DOHH2 (cell line): ENCODE measurements around the gene OXLD1.

ENCODE experiments used
- EZH2phosphoT487 ChIP-seq: fragments of 200-600 bp; sonication (generic); IDR thresholded peaks from 2 replicates; pipeline ENCODE4 v1.6.1; 2017; ENCODE audit warnings: borderline replicate concordance, mild to moderate bottlenecking, antibody characterized with exemption, low read length, moderate library complexity, mixed read lengths
- TF ChIP-seq, protein P1 (sequence below): fragments of 200-600 bp; sonication (generic); IDR thresholded peaks from one replicate; pipeline ENCODE4 v1.5.1; 2014; ENCODE audit warnings: antibody characterized with exemption, mild to moderate bottlenecking, low read depth, low read length; ENCODE audit not compliant: poor library complexity, severe bottlenecking

DNA sequence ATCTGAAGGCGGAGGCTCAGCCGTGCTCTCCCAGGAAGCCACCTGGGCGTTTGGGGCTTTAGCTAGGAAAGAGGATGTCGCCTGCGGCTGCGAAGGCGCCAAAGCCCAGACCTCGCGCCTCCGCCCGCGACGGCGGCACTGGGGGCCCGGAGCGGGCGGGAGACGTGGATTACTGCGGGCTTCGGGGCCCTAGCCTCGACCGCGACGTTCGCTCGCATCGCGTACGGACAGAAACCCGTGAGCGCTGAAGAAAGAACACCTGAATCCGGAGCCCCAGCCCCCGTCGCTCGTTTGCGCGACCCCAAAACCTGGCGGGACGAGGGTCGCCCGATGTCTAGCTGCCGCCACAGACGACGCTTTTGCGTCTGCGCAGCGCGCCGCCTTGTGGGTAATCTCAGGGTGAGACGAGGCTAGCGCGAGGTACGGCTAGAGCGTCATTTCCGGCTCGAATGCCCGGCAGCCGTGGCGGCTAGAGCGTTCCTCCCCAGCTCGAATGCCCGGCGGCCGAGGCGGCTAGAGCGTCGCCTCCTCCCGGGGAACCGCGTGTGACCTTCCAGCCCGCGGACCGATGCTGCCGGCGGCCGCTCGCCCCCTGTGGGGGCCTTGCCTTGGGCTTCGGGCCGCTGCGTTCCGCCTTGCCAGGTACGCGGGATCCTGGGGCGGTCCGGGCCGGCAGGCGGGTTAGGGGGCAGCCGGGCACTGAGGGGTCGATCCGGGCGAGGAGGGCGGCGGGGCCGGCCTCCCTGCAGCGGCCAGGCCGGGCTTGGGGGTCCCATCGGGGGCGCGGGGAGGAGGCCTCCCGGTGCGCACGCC lies 36.7 kb upstream of the OXLD1 start, which contains the start of gene MRPL12:
- TF ChIP-seq, protein P1, sequence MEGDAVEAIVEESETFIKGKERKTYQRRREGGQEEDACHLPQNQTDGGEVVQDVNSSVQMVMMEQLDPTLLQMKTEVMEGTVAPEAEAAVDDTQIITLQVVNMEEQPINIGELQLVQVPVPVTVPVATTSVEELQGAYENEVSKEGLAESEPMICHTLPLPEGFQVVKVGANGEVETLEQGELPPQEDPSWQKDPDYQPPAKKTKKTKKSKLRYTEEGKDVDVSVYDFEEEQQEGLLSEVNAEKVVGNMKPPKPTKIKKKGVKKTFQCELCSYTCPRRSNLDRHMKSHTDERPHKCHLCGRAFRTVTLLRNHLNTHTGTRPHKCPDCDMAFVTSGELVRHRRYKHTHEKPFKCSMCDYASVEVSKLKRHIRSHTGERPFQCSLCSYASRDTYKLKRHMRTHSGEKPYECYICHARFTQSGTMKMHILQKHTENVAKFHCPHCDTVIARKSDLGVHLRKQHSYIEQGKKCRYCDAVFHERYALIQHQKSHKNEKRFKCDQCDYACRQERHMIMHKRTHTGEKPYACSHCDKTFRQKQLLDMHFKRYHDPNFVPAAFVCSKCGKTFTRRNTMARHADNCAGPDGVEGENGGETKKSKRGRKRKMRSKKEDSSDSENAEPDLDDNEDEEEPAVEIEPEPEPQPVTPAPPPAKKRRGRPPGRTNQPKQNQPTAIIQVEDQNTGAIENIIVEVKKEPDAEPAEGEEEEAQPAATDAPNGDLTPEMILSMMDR: no peak
- TF ChIP-seq EZH2phosphoT487: no peak
